ENCODE data around the gene SNRNP25. TPM values are rescaled to one million over a fixed set of nuclear protein-coding genes. Genes with fewer than 3 reads are reported as not detected.

Gene SNRNP25
- total RNA-seq, 4 donors from 2014 or later: 9.5 to 21.7 (median 13.9) TPM

GRCh38 chr16:71540-72401 is 18.1 kb downstream of the SNRNP25 start:
- Histone ChIP-seq H3K27ac (peak overlapping the region; percentile 92), H3K4me3 (peak overlapping the region; percentile 65), H3K36me3 (no peaks in the 10 kb centered on the region), H3K9me3 (no peaks in the 10 kb centered on the region), H3K27me3 (no peaks in the 10 kb centered on the region), H3K4me1 (peaks cover 93% of the 10 kb centered on the region)
- WGBS: no CpG with 5 or more reads among the region's 57 CpGs
- TF ChIP-seq CTCF (IDR thresholded peaks at IDR 0.05): no peak
- no peak for TF ChIP-seq EP300 (IDR thresholded peaks at IDR 0.05)
- TF ChIP-seq POLR2A (IDR thresholded peaks at IDR 0.05): peak in 1 of 2 donors; percentile 21
- no peak for TF ChIP-seq POLR2AphosphoS5 (IDR thresholded peaks at IDR 0.05)
- peak; percentile 89 to 95 for DNase-seq (ENCODE audit: low spot score in 2 of 2)

GRCh38 chr16:72561-73548 is 19.2 kb downstream of the SNRNP25 start, which contains the start of gene RHBDF1:
Gene RHBDF1 (minus strand): TSS chr16:72631. CDS start chr16:65015, 7,616 bp downstream.
- Histone ChIP-seq H3K4me1 (peaks cover 93% of the 10 kb centered on the region), H3K4me3 (peak within 1 kb of the TSS; percentile 65), H3K27ac (peak within 1 kb of the TSS; percentile 92), H3K36me3 (no peaks in the 10 kb centered on the region), H3K9me3 (no peaks in the 10 kb centered on the region), H3K27me3 (no peaks in the 10 kb centered on the region)
- no peak for DNase-seq (ENCODE audit: low spot score in 2 of 2)
- 54% methylated on average over 16 of the region's 62 CpGs for WGBS
- TF ChIP-seq POLR2AphosphoS5 (IDR thresholded peaks at IDR 0.05) (peak in 1 of 3 donors; percentile 62), EP300 (IDR thresholded peaks at IDR 0.05) (no peak), POLR2A (IDR thresholded peaks at IDR 0.05) (no peak), CTCF (IDR thresholded peaks at IDR 0.05) (no peak)

- H3K4me1 ChIP-seq: peaks cover 88% of the 10 kb centered on the region
- 36% methylated on average over 8 of the region's 12 CpGs for WGBS
- TF ChIP-seq EP300 (IDR thresholded peaks at IDR 0.05) (no peak), CTCF (IDR thresholded peaks at IDR 0.05) (no peak), POLR2AphosphoS5 (IDR thresholded peaks at IDR 0.05) (no peak), POLR2A (IDR thresholded peaks at IDR 0.05) (no peak)
Observed at GRCh38 chr16:74051-74746, 20.6 kb downstream of the SNRNP25 start.

GRCh38 chr16:74747-75334 is 21.2 kb downstream of the SNRNP25 start:
- Histone ChIP-seq H3K27ac (peak overlapping the region; percentile 89), H3K4me1 (peaks cover 88% of the 10 kb centered on the region)

More at GRCh38 chr16:74051-74746, 20.6 kb downstream of the SNRNP25 start:
- no peak for DNase-seq (ENCODE audit: low spot score in 2 of 2)
- H3K36me3 ChIP-seq: no peaks in the 10 kb centered on the region
- no peak overlapping the region for H3K4me3 ChIP-seq
- H3K9me3 ChIP-seq: no peaks in the 10 kb centered on the region
- H3K27ac ChIP-seq: peak overlapping the region; percentile 92
- no peaks in the 10 kb centered on the region for H3K27me3 ChIP-seq

More at GRCh38 chr16:74747-75334, 21.2 kb downstream of the SNRNP25 start:
- H3K4me3 ChIP-seq: no peak overlapping the region
- H3K36me3 ChIP-seq: peaks cover 4% of the 10 kb centered on the region
- H3K27me3 ChIP-seq: no peaks in the 10 kb centered on the region
- no peak for DNase-seq (ENCODE audit: low spot score in 2 of 2)
- TF ChIP-seq POLR2AphosphoS5 (IDR thresholded peaks at IDR 0.05): no peak
- no peak for TF ChIP-seq POLR2A (IDR thresholded peaks at IDR 0.05)
- no peak for TF ChIP-seq EP300 (IDR thresholded peaks at IDR 0.05)
- TF ChIP-seq CTCF (IDR thresholded peaks at IDR 0.05): no peak
- WGBS: 80% methylated on average over 11 of the region's 16 CpGs
- H3K9me3 ChIP-seq: no peaks in the 10 kb centered on the region
